B cell (primary cell): ENCODE measurements around the gene ACOXL.

Experiments
- CTCF ChIP-seq: fragments of 200-600 bp; IDR thresholded peaks from one replicate; pipeline ENCODE4 v1.8.0; 2022; ENCODE audit warnings: antibody characterized with exemption, mild to moderate bottlenecking
- EZH2 ChIP-seq: IDR thresholded peaks from 2 replicates; pipeline ENCODE4 v1.6.1; 2012; ENCODE audit warnings: borderline replicate concordance, low read depth, mild to moderate bottlenecking, moderate library complexity, low read length; ENCODE audit not compliant: insufficient read depth, poor library complexity, severe bottlenecking

- TF ChIP-seq CTCF, result no peak
- no peak for TF ChIP-seq EZH2
Measured at GRCh38 chr2:111167076-111167862, 434.9 kb downstream of the ACOXL start.
